EH (cell line): ENCODE measurements around the gene SRGAP2B.
"Not testable (repeated sequence)": the region's sequence is repeated elsewhere in the genome, so short reads cannot be mapped to it uniquely, and the experiment has no call there.

Experiments used
- DNase-seq: peaks from one replicate; pipeline ENCODE4 v3.0.0-alpha.2; 2015; ENCODE audit warnings: low read depth

SRGAP2B gene

GRCh38 chr1:145041519-145041918 lies 53.6 kb downstream of the SRGAP2B start:
- DNase-seq: not testable (repeated sequence)

DNA sequence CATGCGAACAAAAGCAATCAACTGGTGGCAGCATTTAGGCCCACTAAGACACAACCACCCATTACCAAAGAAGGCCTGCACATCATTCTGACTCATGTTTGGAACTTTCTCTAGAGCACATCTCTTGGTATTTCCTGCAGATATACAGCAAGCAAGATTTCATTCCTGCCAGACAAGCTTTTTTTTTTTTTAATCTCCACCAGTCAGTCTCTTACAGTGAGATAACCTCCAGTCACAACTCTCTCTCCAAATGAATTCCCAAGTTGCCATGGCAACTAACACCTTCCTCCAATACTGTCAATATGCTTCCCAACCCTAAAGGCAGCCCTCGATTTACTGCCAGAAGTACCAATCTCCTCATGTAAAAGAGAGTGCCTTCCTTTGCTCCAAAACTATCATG lies 59.1 kb downstream of the SRGAP2B start:
- DNase-seq: not testable (repeated sequence)

- not testable (repeated sequence) for DNase-seq
Observed at GRCh38 chr1:145033523-145033922, 61.6 kb downstream of the SRGAP2B start.

DNA sequence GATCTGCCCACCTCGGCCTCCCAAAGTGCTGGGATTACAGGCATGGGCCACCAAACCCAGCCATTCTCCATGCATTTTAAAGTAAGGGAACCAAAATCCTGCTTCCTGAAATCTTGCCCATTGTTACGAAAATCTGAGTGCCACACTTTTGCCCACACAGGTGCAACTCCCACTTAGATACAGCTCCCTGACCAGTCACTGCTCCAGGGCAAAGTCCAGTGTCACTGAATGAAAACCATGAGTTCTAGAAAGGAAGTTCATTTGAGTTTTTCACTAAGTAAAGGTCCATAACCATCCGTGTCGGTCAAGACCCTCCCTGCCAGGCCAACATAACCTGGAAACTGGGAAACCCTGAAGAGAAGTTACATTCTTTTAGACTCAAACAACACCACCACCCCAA lies 67.9 kb downstream of the SRGAP2B start:
- DNase-seq: not testable (repeated sequence)

- not testable (repeated sequence) for DNase-seq
Observed at GRCh38 chr1:145025286-145025685, 69.8 kb downstream of the SRGAP2B start.

- not testable (repeated sequence) for DNase-seq
Observed at GRCh38 chr1:145022259-145022658, 72.9 kb downstream of the SRGAP2B start.

- not testable (repeated sequence) for DNase-seq
Observed at GRCh38 chr1:145021749-145022148, 73.4 kb downstream of the SRGAP2B start.

DNA sequence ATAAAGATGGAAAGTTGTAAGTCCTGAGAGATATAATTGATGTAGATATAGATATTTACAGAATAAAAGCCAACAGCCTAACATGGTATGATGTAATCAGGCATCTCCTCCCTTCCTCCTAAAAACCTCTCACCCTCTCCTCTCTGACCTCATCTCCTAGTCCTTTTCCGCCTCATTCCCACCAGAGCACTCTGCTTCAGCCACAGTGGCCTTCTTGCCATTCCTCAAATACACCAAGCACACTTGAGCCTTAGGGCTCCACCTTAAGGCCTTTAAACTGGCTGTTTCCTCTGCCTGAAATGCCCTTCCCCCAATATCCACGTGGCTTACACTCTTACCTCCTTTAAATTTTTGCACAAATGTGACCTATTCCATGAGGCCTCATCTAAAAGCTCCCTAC lies 75.4 kb downstream of the SRGAP2B start:
- DNase-seq: not testable (repeated sequence)

DNA sequence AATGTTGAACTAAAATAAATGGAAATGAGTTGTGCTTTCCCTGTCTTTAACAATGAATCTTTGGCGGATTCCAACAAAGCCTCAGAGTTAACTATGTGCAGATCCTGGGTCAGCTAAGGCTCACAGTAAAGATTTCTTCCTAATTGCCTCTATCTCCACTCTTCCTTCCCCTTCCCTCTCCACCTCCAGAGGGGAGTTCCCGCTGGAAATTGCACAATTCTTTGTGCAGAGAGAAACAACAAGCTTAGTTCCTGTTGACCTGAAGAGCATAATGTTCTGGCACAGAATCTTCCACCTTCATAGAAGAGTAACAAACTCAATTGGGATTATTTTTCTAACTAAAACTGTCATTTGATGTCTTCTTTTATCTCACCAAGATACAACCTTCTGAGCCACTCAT lies 77.4 kb downstream of the SRGAP2B start:
- not testable (repeated sequence) for DNase-seq

DNA sequence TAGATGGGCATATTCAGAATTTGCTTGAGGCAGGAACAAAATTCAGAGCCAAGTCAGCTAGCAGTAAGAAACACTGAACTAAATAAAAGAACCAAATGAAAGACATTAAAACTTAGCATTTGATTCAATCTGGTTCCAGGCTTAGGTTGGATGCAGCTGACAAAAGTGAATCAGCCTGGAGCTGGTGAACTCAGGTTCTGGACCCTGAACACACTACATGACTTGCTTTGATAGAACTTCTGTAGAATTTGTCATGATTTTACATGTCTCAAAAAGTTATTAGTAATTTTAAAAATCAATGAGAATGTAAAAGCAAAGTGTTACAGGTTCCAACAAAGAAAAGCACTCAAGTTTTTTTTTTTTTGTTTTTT lies 78.7 kb downstream of the SRGAP2B start:
- DNase-seq: not testable (repeated sequence)

DNA sequence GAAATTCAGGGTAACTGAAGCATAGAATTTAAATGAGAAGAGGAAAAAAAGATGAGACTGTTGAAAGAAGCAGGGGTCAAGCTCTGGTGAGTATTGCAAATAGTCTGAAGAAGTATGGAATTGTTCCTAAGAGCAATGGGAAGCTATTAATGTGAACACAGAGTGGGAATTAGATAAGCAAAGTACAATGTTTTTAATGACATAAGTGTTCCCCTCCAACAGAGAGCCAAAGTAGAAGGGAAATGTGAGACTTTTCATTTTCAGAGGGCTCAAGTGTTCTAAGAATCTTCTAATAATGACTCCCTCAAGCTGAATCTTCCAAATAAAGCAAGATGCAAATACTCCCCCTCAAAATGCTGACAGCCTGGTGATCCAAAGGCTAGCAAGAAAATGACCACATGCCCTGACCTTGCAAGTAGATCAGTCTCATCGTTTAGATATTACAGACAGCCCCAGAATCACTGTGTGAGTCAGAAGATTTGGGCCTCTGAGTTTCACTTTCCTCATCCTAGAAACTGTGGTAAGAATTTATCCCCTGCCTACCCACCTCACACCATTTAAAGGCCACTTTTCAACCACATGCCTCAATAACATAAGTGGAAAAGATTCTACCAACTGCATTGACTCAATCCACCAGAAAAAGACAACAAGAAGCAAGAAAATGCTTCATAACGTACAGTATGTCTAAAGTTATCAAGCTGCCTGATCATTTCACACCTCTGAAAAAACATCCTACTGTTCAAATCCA lies 79.2 kb downstream of the SRGAP2B start:
- DNase-seq: not testable (repeated sequence)

DNA sequence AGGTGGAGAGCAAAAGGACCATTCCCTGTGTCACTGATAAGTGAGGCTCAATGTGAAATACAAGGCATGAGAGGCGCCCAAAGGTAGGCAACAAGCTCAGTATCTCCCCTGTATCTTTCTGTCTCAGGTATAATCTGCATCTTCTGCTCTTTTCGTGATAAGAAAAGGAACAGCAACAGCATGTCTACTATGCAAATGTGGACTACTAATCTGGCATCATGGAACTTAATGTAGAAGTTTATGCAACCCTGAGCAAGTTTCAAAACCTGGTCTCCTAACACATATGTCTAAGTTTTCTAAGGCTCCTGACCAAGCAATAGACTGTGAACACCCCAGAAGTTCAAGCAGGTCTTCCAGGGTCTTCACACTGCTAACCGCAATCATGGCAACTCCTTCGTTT lies 81.8 kb downstream of the SRGAP2B start:
- DNase-seq: not testable (repeated sequence)

DNA sequence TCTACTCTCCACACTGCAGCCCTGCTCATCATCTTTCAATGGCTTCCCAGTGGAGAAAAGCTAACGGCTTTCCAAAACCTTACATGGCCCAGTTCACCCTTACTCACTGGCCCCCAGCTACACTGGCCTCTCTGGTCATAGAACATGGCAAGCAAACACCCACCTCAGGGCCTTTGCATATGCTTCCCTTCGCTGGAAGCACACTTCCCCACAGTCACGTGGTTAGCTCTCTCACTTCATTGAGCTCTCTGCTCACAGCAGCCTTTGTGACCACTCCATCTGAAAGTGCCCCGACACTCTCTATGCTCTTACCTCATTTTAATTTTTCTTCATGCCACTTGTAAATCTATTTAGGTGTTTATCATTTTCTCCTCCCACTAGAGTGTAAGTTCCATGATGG lies 83.3 kb downstream of the SRGAP2B start:
- DNase-seq: not testable (repeated sequence)

- DNase-seq: not testable (repeated sequence)
Observed at GRCh38 chr1:145010580-145010979, 84.5 kb downstream of the SRGAP2B start.

GRCh38 chr1:145009928-145010327 lies 85.2 kb downstream of the SRGAP2B start:
- not testable (repeated sequence) for DNase-seq

- DNase-seq: not testable (repeated sequence)
Observed at GRCh38 chr1:145008388-145008787, 86.7 kb downstream of the SRGAP2B start.

GRCh38 chr1:145005142-145005541 lies 90.0 kb downstream of the SRGAP2B start:
- not testable (repeated sequence) for DNase-seq

- DNase-seq: not testable (repeated sequence)
Observed at GRCh38 chr1:145001381-145001780, 93.7 kb downstream of the SRGAP2B start.

GRCh38 chr1:145000743-145001326 lies 94.3 kb downstream of the SRGAP2B start:
- DNase-seq: not testable (repeated sequence)

GRCh38 chr1:145000074-145000742 lies 94.9 kb downstream of the SRGAP2B start:
- DNase-seq: not testable (repeated sequence)

DNA sequence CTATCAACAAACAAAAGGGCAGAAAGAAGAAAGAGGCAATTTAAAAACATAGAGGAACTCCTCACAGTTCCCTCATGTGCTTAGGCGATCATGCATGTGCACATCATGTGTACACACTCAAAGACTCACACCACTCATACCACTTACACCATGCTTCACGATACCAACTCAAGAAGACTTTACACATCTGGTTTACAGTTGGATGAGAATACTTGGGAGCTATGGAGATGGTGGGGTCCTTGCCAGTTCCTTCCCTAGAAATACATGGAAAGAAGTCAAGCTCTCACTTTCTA lies 96.2 kb downstream of the SRGAP2B start:
- not testable (repeated sequence) for DNase-seq

DNA sequence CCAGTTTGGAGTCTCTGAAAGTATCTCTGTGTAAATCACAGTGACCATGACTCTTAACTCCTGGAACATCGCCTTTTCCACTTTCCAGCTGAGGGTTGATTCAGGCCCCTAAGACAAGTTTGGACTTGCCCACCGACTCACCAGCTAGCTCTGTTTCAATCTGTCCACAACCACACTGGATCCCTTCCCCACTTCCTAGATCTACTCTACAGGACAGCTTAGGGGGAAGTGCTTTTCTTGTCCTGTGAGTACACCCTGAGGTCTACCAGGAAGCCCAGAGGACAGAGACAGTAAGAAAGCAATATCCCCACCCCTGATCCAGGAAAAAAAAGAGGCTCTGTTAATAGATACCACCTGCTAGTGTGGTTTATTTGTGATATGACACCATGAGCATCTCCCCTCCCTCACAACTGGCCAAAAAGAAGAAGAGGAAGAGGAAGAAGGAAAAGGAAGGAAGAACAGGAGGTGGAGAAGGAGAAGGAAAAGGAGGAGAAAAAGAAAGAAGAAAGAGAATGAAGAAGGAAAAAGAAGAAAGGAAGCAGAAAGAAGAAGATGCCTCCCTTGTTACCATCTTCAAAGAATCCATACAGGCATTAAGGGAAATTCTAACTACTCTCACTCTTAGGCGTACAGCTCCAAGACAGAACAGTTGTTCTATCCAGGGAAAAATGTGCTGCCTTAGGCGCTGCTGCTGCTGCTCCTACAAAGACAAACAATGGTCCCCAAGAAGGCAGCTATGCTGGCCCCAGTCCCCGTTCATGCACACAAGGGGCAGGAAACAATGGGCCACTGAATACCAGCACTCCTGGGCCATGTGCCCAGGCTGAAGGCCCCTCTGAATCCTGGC lies 96.8 kb downstream of the SRGAP2B start:
- DNase-seq: not testable (repeated sequence)
